Fibroblast of villous mesenchyme (primary cell): ENCODE measurements around the gene PI4K2A. TPM values are rescaled to one million over a fixed set of nuclear protein-coding genes. Genes with fewer than 3 reads are reported as not detected.

Experiments
- DNase-seq: peaks from one replicate; pipeline ENCODE4 v3.0.0-alpha.2; 2010; ENCODE audit warnings: low read depth
- H3K4me3 ChIP-seq: 2 replicates; pipeline ENCODE4 v1.5.1; 2011; ENCODE audit warnings: low read depth, mild to moderate bottlenecking, low read length
- CTCF ChIP-seq: IDR thresholded peaks from 2 replicates; pipeline ENCODE4 v1.5.1; 2012; ENCODE audit warnings: low read depth, mild to moderate bottlenecking, low read length; ENCODE audit not compliant: insufficient read depth
- total RNA-seq: library from RNA; depleted of rRNA; stranded (reverse); fragments of >200 nt; gene quantifications from 2 replicates; pipeline ENCODE4 v1.2.3, GENCODE V29; 2012

The PI4K2A gene
- total RNA-seq, 1 donor: 25.0 TPM

DNA sequence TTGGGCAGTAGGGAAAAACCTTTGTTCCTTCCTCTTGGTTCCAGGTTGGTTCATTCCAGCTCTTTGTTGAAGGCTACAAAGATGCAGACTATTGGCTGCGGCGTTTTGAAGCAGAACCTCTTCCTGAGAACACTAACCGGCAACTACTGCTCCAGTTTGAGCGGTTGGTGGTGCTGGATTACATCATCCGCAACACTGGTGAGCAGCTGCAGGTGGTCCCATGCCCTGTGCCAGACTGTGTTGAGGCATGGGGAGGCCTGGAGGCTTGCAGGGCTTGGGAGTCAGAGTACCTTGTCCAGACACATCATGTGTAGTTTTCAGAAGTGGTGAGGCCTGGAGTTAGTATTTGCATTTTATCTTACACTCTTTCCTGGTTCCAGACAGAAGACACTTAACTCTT lies 16.3 kb downstream of the PI4K2A start:
- H3K4me3 ChIP-seq: no peak overlapping the region
- DNase-seq: no peak
- TF ChIP-seq CTCF: no peak

- TF ChIP-seq CTCF: no peak
- peak; percentile 88 for DNase-seq
- H3K4me3 ChIP-seq: no peak overlapping the region
These were observed 19.1 kb downstream of the PI4K2A start for GRCh38 chr10:97659589-97659988.

DNA sequence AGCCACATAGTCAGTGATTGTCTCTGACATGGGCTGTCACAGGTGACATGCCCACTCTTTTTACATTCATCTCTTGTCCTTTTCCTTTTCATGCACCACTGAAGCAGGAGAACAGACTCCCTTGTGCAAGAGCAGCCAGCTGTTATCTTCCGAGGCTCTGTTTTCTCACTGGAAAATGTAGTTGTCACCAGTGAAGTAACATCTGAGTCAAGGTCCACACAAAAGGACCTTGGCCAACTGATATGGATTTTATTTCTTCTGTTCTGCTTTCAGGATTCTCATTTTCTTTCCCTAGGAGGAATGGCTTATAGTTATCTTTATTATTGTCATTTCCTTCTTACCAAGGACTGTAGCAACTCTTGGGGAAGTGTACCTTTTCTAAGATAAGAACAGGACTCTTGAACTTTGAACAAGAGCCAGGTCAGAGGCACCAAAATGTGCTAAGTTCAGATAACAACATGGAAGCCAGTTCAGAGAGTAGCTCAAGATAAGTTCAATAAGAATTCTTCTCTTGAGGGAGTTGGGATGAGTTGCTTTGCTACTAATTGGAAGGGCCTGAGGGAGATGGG lies 23.9 kb downstream of the PI4K2A start:
- no peak overlapping the region for H3K4me3 ChIP-seq
- TF ChIP-seq CTCF: no peak
- DNase-seq: no peak

- no peak for DNase-seq
- no peak overlapping the region for H3K4me3 ChIP-seq
- TF ChIP-seq CTCF: no peak
These were observed 26.5 kb downstream of the PI4K2A start for GRCh38 chr10:97666992-97667391.

- no peak for DNase-seq
- no peak overlapping the region for H3K4me3 ChIP-seq
- no peak for TF ChIP-seq CTCF
These were observed 27.0 kb downstream of the PI4K2A start for GRCh38 chr10:97667463-97667862.

DNA sequence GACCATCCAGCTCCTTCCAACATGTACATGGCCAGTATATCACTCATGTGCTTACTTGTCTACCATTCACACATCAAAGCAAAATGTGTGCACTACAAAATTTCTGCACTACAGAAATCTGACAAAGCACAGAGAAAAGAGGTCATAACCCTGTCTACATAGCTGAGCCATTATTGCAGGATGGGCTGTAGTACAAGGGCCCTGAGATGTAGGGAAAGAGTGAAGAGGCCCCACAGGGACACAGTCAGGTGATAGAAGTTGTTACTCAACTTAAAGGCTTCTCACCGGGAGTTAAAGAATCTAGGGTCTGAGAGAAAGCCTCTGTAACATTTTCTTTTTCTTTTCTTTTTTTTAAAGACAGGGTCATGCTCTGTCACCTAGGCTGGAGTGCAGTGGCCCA lies 29.1 kb downstream of the PI4K2A start:
- TF ChIP-seq CTCF: no peak
- no peak for DNase-seq

More for the DNA sequence above, 29.1 kb downstream of the PI4K2A start:
- no peak overlapping the region for H3K4me3 ChIP-seq
